ENCODE measurements around the gene BOLA3.
"Not testable (repeated sequence)": the region's sequence is repeated elsewhere in the genome, so short reads cannot be mapped to it uniquely, and the experiment has no call there.

The BOLA3 gene

GRCh38 chr2:74147727-74148456 is at the start of gene BOLA3:
BOLA3 (minus strand) TSS chr2:74147912; CDS start chr2:74147874, 38 bp downstream.
- peak; percentile 85 for DNase-seq

GRCh38 chr2:74197049-74197448 is 49.3 kb upstream of the BOLA3 start:
- no peak for DNase-seq

- DNase-seq: no peak
Measured at GRCh38 chr2:74194799-74195198, 47.1 kb upstream of the BOLA3 start.

- DNase-seq: no peak
Measured at GRCh38 chr2:74191596-74192380, 44.1 kb upstream of the BOLA3 start.

- no peak for DNase-seq
Measured at GRCh38 chr2:74188696-74189095, 41.0 kb upstream of the BOLA3 start.

- peak; percentile 60 for DNase-seq
Measured at GRCh38 chr2:74188018-74188601, 40.4 kb upstream of the BOLA3 start.

GRCh38 chr2:74186706-74187105 is 39.0 kb upstream of the BOLA3 start:
- not testable (repeated sequence) for DNase-seq

- no peak for DNase-seq
Measured at GRCh38 chr2:74186038-74186437, 38.3 kb upstream of the BOLA3 start.

GRCh38 chr2:74183878-74184277 is 36.2 kb upstream of the BOLA3 start:
- DNase-seq: no peak

- peak; percentile 18 for DNase-seq
Measured at GRCh38 chr2:74181739-74182138, 34.0 kb upstream of the BOLA3 start.

GRCh38 chr2:74179063-74179865 is 31.6 kb upstream of the BOLA3 start:
- no peak for DNase-seq

GRCh38 chr2:74178211-74179062 is 30.7 kb upstream of the BOLA3 start, which contains the start of gene MOB1A:
MOB1A (minus strand) TSS chr2:74178879; CDS start chr2:74178674, 205 bp downstream.
- DNase-seq: peak; percentile 99

- no peak for DNase-seq
Measured at GRCh38 chr2:74177696-74178095, 30.0 kb upstream of the BOLA3 start.

GRCh38 chr2:74174909-74175308 is 27.2 kb upstream of the BOLA3 start:
- no peak for DNase-seq

GRCh38 chr2:74168739-74169138 is 21.0 kb upstream of the BOLA3 start:
- no peak for DNase-seq

GRCh38 chr2:74164761-74165160 is 17.0 kb upstream of the BOLA3 start:
- no peak for DNase-seq

- DNase-seq: no peak
Measured at GRCh38 chr2:74162951-74163350, 15.2 kb upstream of the BOLA3 start.

GRCh38 chr2:74155830-74156229 is 8.1 kb upstream of the BOLA3 start:
- DNase-seq: no peak

GRCh38 chr2:74152954-74153353 is 5.2 kb upstream of the BOLA3 start:
- DNase-seq: no peak

GRCh38 chr2:74149570-74150319 is 2.0 kb upstream of the BOLA3 start:
- no peak for DNase-seq

GRCh38 chr2:74149247-74149525 is 1.5 kb upstream of the BOLA3 start:
- no peak for DNase-seq
